ENCODE data around the gene GLS2. TPM values are rescaled to one million over a fixed set of nuclear protein-coding genes. Genes with fewer than 3 reads are reported as not detected.

Gene GLS2
- total RNA-seq, 2 experiments from 2014 or later, result 5.2 to 7.3 TPM

DNA sequence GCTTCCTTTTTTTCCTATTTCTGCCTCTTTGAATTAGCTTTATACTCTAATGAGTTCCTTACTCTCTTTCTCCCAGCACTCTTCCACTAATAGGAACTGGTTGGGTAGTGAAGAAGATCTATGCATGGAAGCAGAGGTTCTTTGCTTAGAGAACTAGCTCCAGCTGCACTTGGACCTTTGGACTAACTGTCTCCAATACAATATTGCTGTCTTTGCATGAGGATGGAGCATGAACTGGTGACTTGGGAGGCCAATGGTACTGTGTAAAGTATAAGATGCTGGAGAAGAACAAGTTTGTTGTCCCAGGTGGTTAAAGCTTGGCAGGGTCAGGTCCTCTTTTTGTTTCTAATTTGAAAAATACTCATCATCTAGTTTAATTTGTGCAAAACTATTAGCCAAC, 2.4 kb upstream of the GLS2 start:
- Mint-ChIP-seq H3K36me3 (ENCODE audit: low read depth) (peaks cover 3% of the 10 kb centered on the region), H3K27ac (no peak overlapping the region), H3K9me3 (peaks cover 5% of the 10 kb centered on the region), H3K4me1 (ENCODE audit: low read depth) (peaks cover 16% of the 10 kb centered on the region), H3K4me3 (no peak overlapping the region), H3K27me3 (peaks cover 32% of the 10 kb centered on the region)
- DNase-seq, result no peak
- POLR2A ChIA-PET, result interaction anchor here (0.6 to 1.0 kb wide), 4 partner anchors 17 to 145 kb away, joined by 3 to 4 read pairs (median 3); no protein-coding TSS in a partner anchor
- TF ChIP-seq, protein P1, sequence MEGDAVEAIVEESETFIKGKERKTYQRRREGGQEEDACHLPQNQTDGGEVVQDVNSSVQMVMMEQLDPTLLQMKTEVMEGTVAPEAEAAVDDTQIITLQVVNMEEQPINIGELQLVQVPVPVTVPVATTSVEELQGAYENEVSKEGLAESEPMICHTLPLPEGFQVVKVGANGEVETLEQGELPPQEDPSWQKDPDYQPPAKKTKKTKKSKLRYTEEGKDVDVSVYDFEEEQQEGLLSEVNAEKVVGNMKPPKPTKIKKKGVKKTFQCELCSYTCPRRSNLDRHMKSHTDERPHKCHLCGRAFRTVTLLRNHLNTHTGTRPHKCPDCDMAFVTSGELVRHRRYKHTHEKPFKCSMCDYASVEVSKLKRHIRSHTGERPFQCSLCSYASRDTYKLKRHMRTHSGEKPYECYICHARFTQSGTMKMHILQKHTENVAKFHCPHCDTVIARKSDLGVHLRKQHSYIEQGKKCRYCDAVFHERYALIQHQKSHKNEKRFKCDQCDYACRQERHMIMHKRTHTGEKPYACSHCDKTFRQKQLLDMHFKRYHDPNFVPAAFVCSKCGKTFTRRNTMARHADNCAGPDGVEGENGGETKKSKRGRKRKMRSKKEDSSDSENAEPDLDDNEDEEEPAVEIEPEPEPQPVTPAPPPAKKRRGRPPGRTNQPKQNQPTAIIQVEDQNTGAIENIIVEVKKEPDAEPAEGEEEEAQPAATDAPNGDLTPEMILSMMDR (IDR thresholded peaks at IDR 0.05), result no peak
- intact Hi-C loops (cut with micrococcal nuclease), result no loop called here
- ATAC-seq, result no peak
- CTCF ChIA-PET, result interaction anchor here (0.7 to 1.7 kb wide), 5 partner anchors 9 to 90 kb away, joined by 3 to 6 read pairs (median 3); no protein-coding TSS in a partner anchor

DNA sequence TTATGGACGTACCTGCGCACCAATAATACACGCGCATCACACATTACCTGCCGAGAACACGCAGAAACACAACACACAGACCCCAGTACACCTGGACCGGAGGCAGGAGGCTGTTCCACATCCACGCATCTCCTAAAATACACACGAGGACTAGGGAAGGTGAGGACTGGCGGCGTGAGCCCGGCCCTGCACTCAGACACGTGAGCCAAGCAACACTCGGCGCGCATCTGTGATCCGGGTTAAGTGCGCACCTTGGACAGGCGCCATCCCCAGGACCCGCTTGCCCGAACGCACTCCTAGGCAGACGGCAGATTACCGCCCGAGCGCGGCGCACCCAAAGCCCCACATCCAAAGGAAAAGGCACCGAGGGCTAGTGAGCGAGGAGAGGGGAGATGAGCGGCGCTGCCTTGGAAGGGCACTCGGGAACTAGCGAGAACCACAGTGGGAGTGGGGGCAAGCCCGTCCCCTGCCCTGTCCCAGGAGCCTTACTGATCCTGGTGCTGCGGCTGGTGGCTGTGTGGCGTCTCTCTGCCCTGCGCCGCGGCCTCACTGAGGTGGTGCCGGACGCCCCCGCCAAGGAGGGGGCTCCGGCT, 417 bp downstream of the GLS2 start:
- POLR2A ChIA-PET, result interaction anchor here (1.2 kb wide), 1 partner anchor 368 kb away, joined by 4 read pairs; no protein-coding TSS in a partner anchor
- CTCF ChIA-PET, result interaction anchor here (1.0 to 1.8 kb wide), 4 partner anchors 9 to 124 kb away, joined by 3 to 6 read pairs (median 4); no protein-coding TSS in a partner anchor
- DNase-seq (peak; percentile 50), ATAC-seq (peak; percentile 35)
- H3K9me3 Mint-ChIP-seq, result peaks cover 5% of the 10 kb centered on the region
- peaks cover 29% of the 10 kb centered on the region for H3K27me3 Mint-ChIP-seq
- peak overlapping the region; percentile 80 for H3K4me3 Mint-ChIP-seq
- H3K36me3 Mint-ChIP-seq (ENCODE audit: low read depth), result peaks cover 3% of the 10 kb centered on the region
- H3K27ac Mint-ChIP-seq, result peak overlapping the region; percentile 61
- TF ChIP-seq, protein P1 (IDR thresholded peaks at IDR 0.05), result no peak
- peaks cover 16% of the 10 kb centered on the region for H3K4me1 Mint-ChIP-seq (ENCODE audit: low read depth)
- intact Hi-C loops (cut with micrococcal nuclease), result no loop called here

DNA sequence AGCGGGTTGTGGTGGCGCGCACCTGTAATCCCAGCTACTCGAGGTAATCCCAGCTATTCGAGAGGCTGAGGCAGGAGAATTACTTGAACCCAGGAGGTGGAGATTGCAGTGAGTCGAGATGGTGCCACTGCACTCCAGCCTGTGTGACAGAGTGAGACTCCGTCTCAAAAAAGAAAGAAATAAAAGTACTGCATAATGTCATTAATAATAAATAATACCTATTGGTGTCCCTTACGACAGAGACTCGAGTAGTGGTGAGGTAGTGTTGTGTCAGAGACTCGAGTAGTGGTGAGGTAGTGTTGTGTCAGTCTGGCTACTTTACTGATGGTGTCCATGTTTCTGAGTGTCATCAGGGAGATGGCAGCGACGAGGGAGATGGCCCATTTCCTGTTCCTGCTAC, 1.3 kb downstream of the GLS2 start:
- no peak for DNase-seq
- TF ChIP-seq, protein P1 (IDR thresholded peaks at IDR 0.05), result no peak
- no peak for ATAC-seq
- Mint-ChIP-seq H3K9me3 (peaks cover 5% of the 10 kb centered on the region), H3K4me1 (ENCODE audit: low read depth) (peaks cover 16% of the 10 kb centered on the region), H3K36me3 (ENCODE audit: low read depth) (peaks cover 3% of the 10 kb centered on the region), H3K27ac (no peak overlapping the region), H3K27me3 (peaks cover 27% of the 10 kb centered on the region), H3K4me3 (no peak overlapping the region)
- intact Hi-C loops (cut with micrococcal nuclease), result no loop called here
- ChIA-PET CTCF (no interaction called here), POLR2A (no interaction called here)

DNA sequence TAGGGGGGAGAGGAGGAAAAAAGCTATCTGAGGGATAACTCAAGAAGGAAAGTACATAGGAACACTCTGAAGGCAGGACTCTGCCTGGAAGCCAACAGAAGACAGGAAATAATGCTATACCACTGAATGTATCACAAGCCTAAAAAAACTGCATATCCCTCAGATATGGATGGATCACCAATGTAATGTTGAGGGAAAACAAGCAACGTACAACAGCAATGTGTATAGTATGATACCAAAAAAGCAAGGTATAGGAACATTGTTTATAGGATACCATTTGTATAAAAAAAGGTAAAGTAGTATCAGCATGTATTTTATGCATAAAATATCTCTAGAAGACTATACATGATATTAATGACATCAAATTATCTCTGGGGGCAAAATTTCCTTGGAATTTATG, 3.4 kb downstream of the GLS2 start:
- Mint-ChIP-seq H3K27ac (no peak overlapping the region), H3K9me3 (peaks cover 5% of the 10 kb centered on the region), H3K27me3 (peaks cover 16% of the 10 kb centered on the region), H3K4me3 (no peak overlapping the region), H3K4me1 (ENCODE audit: low read depth) (peaks cover 27% of the 10 kb centered on the region), H3K36me3 (ENCODE audit: low read depth) (peaks cover 3% of the 10 kb centered on the region)
- intact Hi-C loops (cut with micrococcal nuclease), result no loop called here
- ChIA-PET POLR2A (interaction anchor here (1.1 kb wide), 1 partner anchor 14 kb away, joined by 3 read pairs; no protein-coding TSS in a partner anchor), CTCF (interaction anchor here (1.2 to 1.8 kb wide), 3 partner anchors 11 to 110 kb away, joined by 5 to 6 read pairs (median 5); no protein-coding TSS in a partner anchor)
- TF ChIP-seq, protein P1 (IDR thresholded peaks at IDR 0.05), result no peak
- DNase-seq, result no peak
- ATAC-seq, result no peak

DNA sequence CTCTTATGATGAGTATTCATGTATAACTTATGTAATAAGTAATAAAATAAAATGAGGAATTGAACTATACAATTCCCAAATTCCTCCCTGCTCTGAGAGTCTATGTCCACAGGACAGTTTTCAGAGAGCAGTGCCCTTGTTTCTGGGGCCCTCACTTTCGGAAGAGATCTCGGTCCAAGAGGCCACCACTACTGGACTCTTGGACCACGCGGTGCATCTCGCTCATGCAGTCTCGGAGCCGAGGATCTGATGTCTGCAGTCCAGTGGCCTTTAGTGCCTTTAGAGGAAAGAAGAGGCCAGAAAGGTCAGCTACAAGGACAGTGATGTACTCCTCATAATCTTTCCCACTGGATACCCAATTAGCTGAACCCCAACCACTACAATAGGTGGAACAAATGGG, 8.3 kb downstream of the GLS2 start:
- no peaks in the 10 kb centered on the region for H3K9me3 Mint-ChIP-seq
- intact Hi-C loops (cut with micrococcal nuclease), result no loop called here
- no peak for DNase-seq
- peaks cover 11% of the 10 kb centered on the region for H3K4me1 Mint-ChIP-seq (ENCODE audit: low read depth)
- ChIA-PET CTCF (interaction anchor here (1.0 to 1.5 kb wide), 2 partner anchors 11 to 17 kb away, joined by 3 to 4 read pairs; partner anchors contain the start of gene SPRYD4), POLR2A (interaction anchor here (2.9 kb wide), 1 partner anchor 11 kb away, joined by 9 read pairs; the partner anchor contains the start of gene SPRYD4)
- no peak for ATAC-seq
- TF ChIP-seq, protein P1 (IDR thresholded peaks at IDR 0.05), result no peak
- no peaks in the 10 kb centered on the region for H3K36me3 Mint-ChIP-seq (ENCODE audit: low read depth)
- H3K27ac Mint-ChIP-seq, result no peak overlapping the region
- no peak overlapping the region for H3K4me3 Mint-ChIP-seq
- no peaks in the 10 kb centered on the region for H3K27me3 Mint-ChIP-seq

Data from activated CD8-positive, alpha-beta T cell treated with anti-CD3 and anti-CD28 coated beads for 36 hours (primary cell).